Cardiac fibroblast (primary cell): Measurements from ENCODE around the gene CDH13.

Source experiments
- DNase-seq, 2 donors: peaks; one replicate each; pipeline versions ENCODE4 v3.0.0 to v3.0.0-alpha.2; 2010; ENCODE audit warnings: low read depth in 2 of 2
- H3K4me3 ChIP-seq, 2 donors: replicated peaks in 1 of 2; 1 replicate in 1 of 2; 2 replicates in 1 of 2; pipeline ENCODE4 v1.5.1; 2011; ENCODE audit warnings: low read depth in 2 of 2, low read length in 2 of 2, mild to moderate bottlenecking in 2 of 2, moderate library complexity in 1 of 2
- CTCF ChIP-seq: IDR thresholded peaks from one replicate; pipeline ENCODE4 v1.5.1; 2011; ENCODE audit warnings: low read depth, mild to moderate bottlenecking, low read length, inconsistent platforms

Gene CDH13

GRCh38 chr16:82892324-82892723 is 265.6 kb downstream of the CDH13 start:
- no peak for TF ChIP-seq CTCF
- no peak overlapping the region for H3K4me3 ChIP-seq
- peak in 1 of 2 donors; percentile 9 for DNase-seq

GRCh38 chr16:82895843-82896242 is 269.1 kb downstream of the CDH13 start:
- H3K4me3 ChIP-seq = no peak overlapping the region
- no peak for TF ChIP-seq CTCF
- DNase-seq = no peak

DNA sequence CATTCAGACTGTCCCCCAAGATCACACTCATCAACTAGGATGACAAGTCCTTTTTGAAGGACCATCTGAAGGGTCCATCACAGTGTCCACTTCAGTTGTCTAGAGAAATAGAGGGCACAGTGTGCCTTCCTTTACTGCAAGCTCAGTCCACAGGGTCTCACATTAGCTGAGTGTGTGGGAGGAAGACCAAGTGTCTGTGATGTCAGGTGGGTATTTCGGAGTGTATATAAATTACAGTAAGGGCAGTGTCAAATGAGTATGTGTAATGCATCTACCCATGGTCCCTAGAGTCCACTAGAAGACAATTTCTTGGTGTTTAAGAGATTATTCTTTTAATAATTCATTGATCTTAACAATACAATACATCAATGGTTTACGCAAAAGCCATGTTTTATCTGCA is 272.2 kb downstream of the CDH13 start:
- no peak for TF ChIP-seq CTCF
- no peak for DNase-seq
- no peak overlapping the region for H3K4me3 ChIP-seq

GRCh38 chr16:82899731-82900450 is 273.1 kb downstream of the CDH13 start:
- DNase-seq = no peak
- no peak overlapping the region for H3K4me3 ChIP-seq
- TF ChIP-seq CTCF = no peak

DNA sequence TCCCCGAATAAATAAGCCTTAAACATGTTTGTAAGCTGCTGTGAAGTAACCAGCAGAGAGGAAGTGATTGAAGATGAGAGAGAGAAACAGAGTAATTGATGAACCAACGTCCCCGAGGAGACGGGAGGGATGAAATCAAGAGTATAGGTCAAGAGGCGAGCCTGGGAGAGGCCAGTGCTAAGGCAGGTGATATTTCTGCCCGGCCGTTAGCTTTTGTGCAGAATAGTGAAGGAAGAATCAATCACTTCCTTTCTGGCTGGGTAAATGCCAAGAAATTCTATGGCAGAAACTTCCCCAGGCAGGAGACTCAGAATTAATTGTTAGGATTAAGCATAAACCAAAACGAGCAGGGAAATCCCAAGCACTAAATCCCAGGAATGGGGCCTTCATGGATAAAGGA is 273.8 kb downstream of the CDH13 start:
- TF ChIP-seq CTCF = no peak
- DNase-seq = peak in 1 of 2 donors; percentile 3
- H3K4me3 ChIP-seq = no peak overlapping the region

DNA sequence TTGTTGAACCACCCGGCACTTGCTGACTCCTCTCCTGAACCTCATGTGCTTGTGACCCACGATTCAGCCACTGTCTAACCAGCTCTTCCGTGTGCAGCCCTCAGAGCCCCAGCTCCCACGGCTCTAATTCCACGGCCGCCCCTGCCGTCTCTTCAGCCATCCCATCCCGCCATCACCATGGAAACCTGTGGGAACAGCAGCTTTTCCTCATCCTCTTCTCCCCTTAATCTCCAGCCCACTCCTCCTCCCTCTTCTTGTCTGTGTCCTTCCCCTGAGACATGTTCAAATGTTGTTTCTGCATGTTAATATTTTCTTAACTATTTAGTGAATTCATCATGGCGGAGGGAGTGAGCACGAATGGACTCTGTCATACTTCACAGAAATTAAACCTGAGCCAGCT is 285.2 kb downstream of the CDH13 start:
- TF ChIP-seq CTCF = no peak
- DNase-seq = no peak
- H3K4me3 ChIP-seq = no peak overlapping the region
